Measurements from ENCODE around the gene PIH1D1. TPM values are rescaled to one million over a fixed set of nuclear protein-coding genes. Genes with fewer than 3 reads are reported as not detected.
"Not testable (repeated sequence)": the region's sequence is repeated elsewhere in the genome, so short reads cannot be mapped to it uniquely, and the experiment has no call there.

Gene PIH1D1
- total RNA-seq, 2 donors from 2014 or later = 110 to 170 TPM

DNA sequence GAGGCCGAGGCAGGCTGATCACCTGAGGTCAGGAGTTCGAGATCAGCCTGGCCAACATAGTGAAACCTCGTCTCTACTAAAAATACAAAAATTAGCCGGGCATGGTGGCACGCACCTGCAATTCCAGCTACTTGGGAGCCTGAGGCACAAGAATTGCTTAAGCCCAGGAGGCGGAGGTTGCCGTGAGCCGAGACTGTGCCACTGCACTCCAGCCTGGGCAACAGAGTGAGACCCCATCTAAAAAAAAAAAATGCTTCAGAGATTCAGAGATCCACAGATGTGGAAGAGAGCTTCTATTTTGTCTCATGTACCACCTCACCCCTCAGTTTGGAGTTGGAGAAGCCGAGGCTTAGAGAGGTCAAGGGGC, 21.9 kb upstream of the PIH1D1 start:
- not testable (repeated sequence) for H3K27me3 Mint-ChIP-seq; H3K36me3 Mint-ChIP-seq; H3K9me3 Mint-ChIP-seq; ATAC-seq; DNase-seq (ENCODE audit: low spot score)
- peak overlapping the region; percentile 89 for H3K4me3 Mint-ChIP-seq
- H3K4me1 Mint-ChIP-seq (ENCODE audit: low read depth in 2 of 2) = peaks cover 42 to 53% of the 10 kb centered on the region in 2 donors
- H3K27ac Mint-ChIP-seq = peak overlapping the region; percentile 91 to 99

DNA sequence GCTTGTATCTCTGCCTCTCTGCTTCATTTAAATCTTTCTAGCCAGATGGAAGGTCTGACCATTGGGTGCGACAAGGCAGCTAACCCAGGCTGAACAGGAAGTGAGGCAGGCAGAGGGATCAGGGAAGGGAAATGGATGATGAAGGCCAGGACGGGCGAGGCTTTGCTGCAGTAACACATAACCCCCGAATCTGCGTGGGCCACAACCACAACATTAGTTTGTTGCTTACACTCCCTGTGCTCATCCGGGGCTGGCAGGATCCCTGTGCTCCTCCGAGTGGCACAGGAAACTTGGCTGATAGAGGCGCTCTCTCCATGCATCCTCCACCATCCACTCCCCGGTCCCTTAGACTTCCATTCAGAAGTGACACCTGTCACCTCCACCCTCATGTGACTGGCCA, 21.3 kb upstream of the PIH1D1 start:
- Mint-ChIP-seq H3K4me1 (ENCODE audit: low read depth in 2 of 2) (peaks cover 43 to 55% of the 10 kb centered on the region in 2 donors), H3K27ac (peak overlapping the region; percentile 91 to 99), H3K4me3 (peak overlapping the region; percentile 89), H3K36me3 (no peaks in the 10 kb centered on the region), H3K27me3 (no peaks in the 10 kb centered on the region), H3K9me3 (no peaks in the 10 kb centered on the region)
- DNase-seq (ENCODE audit: low spot score) (no peak), ATAC-seq (no peak)

DNA sequence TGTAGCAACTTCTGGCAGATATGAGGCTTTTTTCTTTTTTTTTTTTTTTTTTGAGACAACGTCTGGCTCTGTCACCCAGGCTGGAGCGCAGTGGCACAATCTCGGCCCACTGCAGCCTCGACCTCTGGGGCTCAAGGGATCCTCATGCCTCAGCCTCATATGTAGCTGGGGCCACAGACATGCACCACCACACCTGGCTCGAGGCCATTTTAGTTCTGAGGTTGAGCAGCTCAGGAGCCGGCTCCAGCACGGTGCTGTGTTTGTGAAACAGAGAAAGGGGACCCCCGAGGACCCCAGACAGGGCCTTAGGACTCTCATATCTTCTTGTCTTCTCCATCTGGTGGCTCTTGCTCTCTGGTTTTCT, 19.0 kb upstream of the PIH1D1 start:
- ATAC-seq (no peak), DNase-seq (ENCODE audit: low spot score) (no peak)
- Mint-ChIP-seq H3K4me1 (ENCODE audit: low read depth in 2 of 2) (peaks cover 34 to 48% of the 10 kb centered on the region in 2 donors), H3K9me3 (no peaks in the 10 kb centered on the region), H3K36me3 (no peaks in the 10 kb centered on the region), H3K4me3 (peak overlapping the region; percentile 79), H3K27ac (peak overlapping the region; percentile 80 to 82), H3K27me3 (no peaks in the 10 kb centered on the region)

DNA sequence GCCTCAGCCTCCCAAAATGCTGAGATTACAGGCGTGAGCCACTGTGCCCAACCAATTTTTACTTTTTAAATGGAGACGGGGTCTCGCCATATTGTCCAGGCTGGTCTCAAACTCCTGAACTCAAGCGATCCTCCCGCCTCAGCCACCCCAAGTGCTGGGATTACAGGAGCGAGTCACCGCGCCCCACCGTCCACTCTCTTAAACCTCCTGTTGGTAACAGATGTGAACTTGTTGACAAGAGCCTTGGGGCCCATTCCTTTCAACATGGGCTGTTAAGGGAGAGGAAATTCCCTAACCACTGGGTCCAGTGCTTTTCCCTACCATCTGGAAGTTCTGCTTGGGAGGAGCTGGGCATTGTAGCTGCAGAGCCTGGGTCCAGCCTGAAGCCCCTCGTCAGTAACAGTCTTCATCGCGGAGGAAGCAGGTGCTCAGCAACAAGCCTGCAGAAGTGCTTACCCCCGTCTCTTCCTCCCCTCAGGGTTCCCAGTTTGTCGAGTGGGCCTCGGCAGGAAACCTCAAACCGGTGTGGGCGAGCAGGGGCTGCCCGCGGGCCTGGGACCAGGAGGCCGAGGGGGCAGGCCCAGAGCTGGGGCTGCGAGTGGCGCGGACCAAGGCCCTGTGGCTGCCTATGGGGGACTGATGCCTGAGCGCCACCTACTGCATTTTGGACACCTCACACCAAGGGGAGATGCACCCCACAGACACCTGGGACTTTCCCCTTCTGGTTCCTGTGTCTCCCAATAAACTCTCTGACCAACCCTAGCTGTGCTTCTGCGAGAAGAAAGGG, 18.4 kb upstream of the PIH1D1 start:
- peak overlapping the region; percentile 79 for H3K4me3 Mint-ChIP-seq
- H3K4me1 Mint-ChIP-seq (ENCODE audit: low read depth in 2 of 2) = peaks cover 28 to 43% of the 10 kb centered on the region in 2 donors
- ATAC-seq = peak; percentile 85 to 93
- peak; percentile 99 for DNase-seq (ENCODE audit: low spot score)
- peak overlapping the region; percentile 80 to 82 for H3K27ac Mint-ChIP-seq
- no peaks in the 10 kb centered on the region for H3K9me3 Mint-ChIP-seq
- H3K27me3 Mint-ChIP-seq = no peaks in the 10 kb centered on the region
- H3K36me3 Mint-ChIP-seq = no peaks in the 10 kb centered on the region

DNA sequence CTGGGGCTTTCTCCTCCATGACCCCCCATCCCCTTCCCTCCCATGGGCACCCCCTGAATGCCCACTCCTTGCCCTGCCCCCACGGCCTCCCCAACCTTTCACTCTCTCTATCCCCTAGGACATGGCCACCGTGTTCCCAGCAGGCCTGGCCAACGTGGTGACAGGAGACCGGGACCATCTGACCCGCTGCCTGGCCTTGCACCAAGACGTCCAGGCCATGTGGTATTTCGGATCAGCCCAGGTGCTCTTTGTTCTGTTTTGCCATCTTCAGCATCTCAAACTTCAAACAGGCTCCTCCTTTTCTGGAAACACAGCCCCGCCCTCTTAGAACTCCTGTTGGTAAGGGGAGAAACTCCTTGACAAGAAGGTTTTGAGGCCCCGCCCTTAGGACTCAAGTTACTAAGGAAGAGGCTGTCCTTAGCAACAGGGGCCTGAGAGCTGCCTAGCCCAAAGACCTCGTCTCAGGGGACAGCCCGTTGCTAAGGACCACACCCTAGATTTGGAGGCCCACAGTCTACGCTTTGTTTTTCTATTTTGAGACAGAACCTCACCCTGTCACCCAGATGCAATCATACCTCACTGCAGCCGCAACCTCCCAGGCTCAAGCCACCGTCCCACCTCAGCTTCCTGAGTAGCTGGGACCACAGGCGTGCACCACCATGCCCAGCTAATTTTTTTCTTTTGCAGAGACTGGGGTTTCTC, 17.3 kb upstream of the PIH1D1 start:
- Mint-ChIP-seq H3K27me3 (no peaks in the 10 kb centered on the region), H3K27ac (peak overlapping the region; percentile 80 to 87), H3K4me1 (ENCODE audit: low read depth in 2 of 2) (peaks cover 24 to 33% of the 10 kb centered on the region in 2 donors), H3K4me3 (peak overlapping the region; percentile 78), H3K36me3 (no peaks in the 10 kb centered on the region), H3K9me3 (no peaks in the 10 kb centered on the region)
- DNase-seq (ENCODE audit: low spot score) (peak; percentile 82), ATAC-seq (peak; percentile 69 to 83)

DNA sequence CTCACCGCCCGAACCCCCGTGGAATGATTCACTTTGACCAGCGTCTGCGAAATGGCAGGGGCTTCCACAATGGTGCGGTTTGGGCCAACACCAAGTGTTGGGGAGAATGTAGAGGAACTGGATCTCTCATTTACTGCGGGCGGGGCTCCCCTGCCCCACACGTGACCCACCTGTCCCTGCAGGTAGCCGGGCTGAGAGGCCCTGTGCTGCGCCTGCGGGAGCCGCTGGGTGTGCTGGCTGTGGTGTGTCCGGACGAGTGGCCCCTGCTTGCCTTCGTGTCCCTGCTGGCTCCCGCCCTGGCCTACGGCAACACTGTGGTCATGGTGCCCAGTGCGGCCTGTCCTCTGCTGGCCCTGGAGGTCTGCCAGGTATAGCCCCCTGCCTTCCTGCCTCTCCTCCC, 16.6 kb upstream of the PIH1D1 start:
- DNase-seq (ENCODE audit: low spot score) (no peak), ATAC-seq (no peak)
- Mint-ChIP-seq H3K36me3 (no peaks in the 10 kb centered on the region), H3K4me1 (ENCODE audit: low read depth in 2 of 2) (peaks cover 24 to 28% of the 10 kb centered on the region in 2 donors), H3K27me3 (no peaks in the 10 kb centered on the region), H3K27ac (peak overlapping the region in 1 of 2 donors; percentile 80), H3K9me3 (no peaks in the 10 kb centered on the region), H3K4me3 (no peak overlapping the region)

DNA sequence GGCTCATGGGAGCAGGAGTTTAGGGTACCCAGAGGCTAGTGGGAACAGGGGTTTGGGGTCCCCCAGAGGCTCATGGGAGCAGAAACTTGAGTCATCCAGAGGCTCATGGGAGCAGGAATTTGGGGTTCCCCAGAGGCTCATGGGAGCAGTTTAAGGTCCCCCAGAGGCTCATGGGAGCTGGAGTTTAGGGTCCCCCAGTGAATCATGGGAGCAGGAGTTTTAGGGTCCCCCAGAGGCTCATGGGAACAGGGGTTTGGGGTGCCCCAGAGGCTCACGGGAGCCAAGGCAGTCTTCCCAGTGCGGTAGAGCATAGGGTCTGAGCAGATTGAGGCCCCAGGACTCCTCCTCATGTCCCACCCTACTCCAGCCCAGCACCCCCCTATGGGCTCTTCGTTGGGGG, 13.8 kb upstream of the PIH1D1 start:
- Mint-ChIP-seq H3K4me1 (ENCODE audit: low read depth in 2 of 2) (peaks cover 16 to 17% of the 10 kb centered on the region in 2 donors), H3K4me3 (no peak overlapping the region)

DNA sequence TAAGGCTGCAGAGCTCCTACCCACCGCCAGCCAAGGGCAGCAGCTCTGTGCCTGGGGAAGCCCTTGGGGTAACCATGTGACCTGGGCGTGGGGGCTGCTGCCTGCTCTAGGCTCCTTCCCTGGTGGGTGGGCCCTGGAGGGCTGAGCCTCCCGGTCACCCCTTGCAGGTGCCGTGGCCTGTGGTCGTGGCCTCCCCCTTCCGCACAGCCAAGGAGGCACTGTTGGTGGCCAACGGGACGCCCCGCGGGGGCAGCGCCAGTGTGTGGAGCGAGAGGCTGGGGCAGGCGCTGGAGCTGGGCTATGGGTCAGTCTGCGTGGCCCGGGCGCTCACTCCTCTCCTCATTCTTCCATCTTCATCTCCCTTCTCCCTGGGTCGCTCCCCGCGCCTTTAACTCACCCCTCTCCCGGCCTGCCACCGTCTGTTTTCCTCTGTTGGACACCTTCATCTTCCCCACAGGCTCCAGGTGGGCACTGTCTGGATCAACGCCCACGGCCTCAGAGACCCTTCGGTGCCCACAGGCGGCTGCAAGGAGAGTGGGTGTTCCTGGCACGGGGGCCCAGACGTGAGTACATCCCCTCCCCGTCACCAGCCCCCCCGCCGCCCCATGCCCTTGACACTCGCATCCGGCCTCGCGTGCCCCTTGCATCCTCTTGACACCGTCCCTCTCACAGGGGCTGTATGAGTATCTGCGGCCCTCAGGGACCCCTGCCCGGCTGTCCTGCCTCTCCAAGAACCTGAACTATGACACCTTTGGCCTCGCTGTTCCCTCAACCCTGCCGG, 12.5 kb upstream of the PIH1D1 start:
- DNase-seq (ENCODE audit: low spot score) = no peak

More for the DNA sequence above, 13.8 kb upstream of the PIH1D1 start:
- no peaks in the 10 kb centered on the region for H3K9me3 Mint-ChIP-seq
- no peaks in the 10 kb centered on the region for H3K27me3 Mint-ChIP-seq
- no peak overlapping the region for H3K27ac Mint-ChIP-seq
- DNase-seq (ENCODE audit: low spot score) = no peak
- ATAC-seq = no peak
- no peaks in the 10 kb centered on the region for H3K36me3 Mint-ChIP-seq

DNA sequence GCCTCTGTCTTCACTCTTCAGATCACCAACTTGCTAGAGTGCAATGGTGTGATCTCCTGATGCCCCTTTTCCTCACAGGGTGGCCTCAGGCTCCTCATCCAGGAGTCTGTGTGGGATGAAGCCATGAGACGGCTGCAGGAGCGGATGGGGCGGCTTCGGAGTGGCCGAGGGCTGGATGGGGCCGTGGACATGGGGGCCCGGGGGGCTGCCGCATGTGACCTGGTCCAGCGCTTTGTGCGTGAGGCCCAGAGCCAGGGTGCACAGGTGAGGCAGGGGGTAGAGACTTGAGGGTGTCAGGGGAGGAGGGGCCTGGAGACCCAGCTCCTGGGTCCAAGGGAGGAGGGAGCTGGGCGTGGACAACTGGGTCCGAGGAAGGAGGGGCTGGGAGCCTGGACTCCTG, 10.9 kb upstream of the PIH1D1 start:
- no peaks in the 10 kb centered on the region for H3K36me3 Mint-ChIP-seq
- no peaks in the 10 kb centered on the region for H3K4me1 Mint-ChIP-seq (ENCODE audit: low read depth in 2 of 2)
- ATAC-seq (no peak), DNase-seq (ENCODE audit: low spot score) (no peak)
- H3K9me3 Mint-ChIP-seq = no peaks in the 10 kb centered on the region
- no peak overlapping the region for H3K4me3 Mint-ChIP-seq
- no peaks in the 10 kb centered on the region for H3K27me3 Mint-ChIP-seq
- H3K27ac Mint-ChIP-seq = no peak overlapping the region

More for the DNA sequence above, 12.5 kb upstream of the PIH1D1 start:
- Mint-ChIP-seq H3K9me3 (no peaks in the 10 kb centered on the region), H3K27ac (no peak overlapping the region), H3K36me3 (no peaks in the 10 kb centered on the region), H3K4me3 (no peak overlapping the region), H3K4me1 (ENCODE audit: low read depth in 2 of 2) (peaks cover 8 to 9% of the 10 kb centered on the region in 2 donors), H3K27me3 (no peaks in the 10 kb centered on the region)
- ATAC-seq = no peak

DNA sequence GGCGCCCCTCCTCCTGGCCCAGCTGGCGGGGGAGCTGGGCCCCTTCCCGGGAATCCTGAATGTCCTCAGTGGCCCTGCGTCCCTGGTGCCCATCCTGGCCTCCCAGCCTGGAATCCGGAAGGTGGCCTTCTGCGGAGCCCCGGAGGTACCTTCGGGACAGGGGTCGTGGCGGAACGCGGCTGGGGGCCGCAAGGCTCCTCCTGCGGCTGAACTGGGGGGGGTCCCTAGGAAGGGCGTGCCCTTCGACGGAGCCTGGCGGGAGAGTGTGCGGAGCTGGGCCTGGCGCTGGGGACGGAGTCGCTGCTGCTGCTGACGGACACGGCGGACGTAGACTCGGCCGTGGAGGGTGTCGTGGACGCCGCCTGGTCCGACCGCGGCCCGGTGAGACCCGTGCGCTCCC, 10.0 kb upstream of the PIH1D1 start:
- DNase-seq (ENCODE audit: low spot score) (no peak), ATAC-seq (no peak)
- Mint-ChIP-seq H3K4me3 (no peak overlapping the region), H3K4me1 (ENCODE audit: low read depth in 2 of 2) (peaks cover 4 to 5% of the 10 kb centered on the region in 2 donors), H3K27me3 (no peaks in the 10 kb centered on the region), H3K9me3 (no peaks in the 10 kb centered on the region), H3K36me3 (no peaks in the 10 kb centered on the region), H3K27ac (no peak overlapping the region)

DNA sequence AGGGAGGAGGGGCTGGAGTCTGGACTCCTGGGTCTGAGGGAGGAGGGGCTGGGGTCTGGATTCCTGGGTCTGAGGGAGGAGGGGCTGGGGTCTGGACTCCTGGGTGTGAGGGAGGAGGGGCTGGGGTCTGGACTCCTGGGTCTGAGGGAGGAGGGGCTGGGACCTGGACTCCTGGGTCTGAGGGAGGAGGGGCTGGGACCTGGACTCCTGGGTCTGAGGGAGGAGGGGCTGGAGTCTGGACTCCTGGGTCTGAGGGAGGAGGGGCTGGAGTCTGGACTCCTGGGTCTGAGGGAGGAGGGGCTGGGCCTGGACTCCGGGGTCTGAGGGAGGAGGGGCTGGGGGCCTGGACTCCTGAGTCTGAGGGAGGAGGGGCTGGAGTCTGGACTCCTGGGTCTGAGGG, 9.5 kb upstream of the PIH1D1 start:
- H3K4me1 Mint-ChIP-seq (ENCODE audit: low read depth in 2 of 2); H3K4me3 Mint-ChIP-seq; H3K9me3 Mint-ChIP-seq; ATAC-seq; H3K36me3 Mint-ChIP-seq; DNase-seq (ENCODE audit: low spot score); H3K27ac Mint-ChIP-seq; H3K27me3 Mint-ChIP-seq: not testable (repeated sequence)

DNA sequence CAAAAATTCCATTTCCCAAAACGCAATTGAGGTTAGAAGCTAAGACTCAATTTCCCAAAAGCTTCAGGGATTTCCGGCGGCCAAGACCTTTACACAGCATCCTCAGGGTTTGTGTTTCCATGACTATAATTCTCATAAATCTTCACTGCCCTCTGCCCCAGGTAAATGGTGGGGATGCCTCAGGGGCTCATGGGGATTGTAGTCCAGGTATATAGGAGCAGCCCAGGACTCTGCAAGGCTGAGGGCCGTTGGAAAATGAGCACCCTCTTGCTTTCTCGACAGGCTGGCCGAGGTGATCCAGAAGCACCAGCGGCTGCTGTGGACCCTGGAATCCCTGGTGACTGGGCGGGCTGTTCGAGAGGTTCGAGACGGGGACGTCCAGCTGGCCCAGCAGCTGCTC, 7.8 kb upstream of the PIH1D1 start:
- H3K36me3 Mint-ChIP-seq = no peaks in the 10 kb centered on the region
- DNase-seq (ENCODE audit: low spot score) (no peak), ATAC-seq (peak in 1 of 2 donors; percentile 14)
- H3K9me3 Mint-ChIP-seq = no peaks in the 10 kb centered on the region
- H3K4me3 Mint-ChIP-seq = no peak overlapping the region
- H3K4me1 Mint-ChIP-seq (ENCODE audit: low read depth in 2 of 2) = peaks cover 4 to 6% of the 10 kb centered on the region in 2 donors
- H3K27ac Mint-ChIP-seq = no peak overlapping the region
- H3K27me3 Mint-ChIP-seq = no peaks in the 10 kb centered on the region

DNA sequence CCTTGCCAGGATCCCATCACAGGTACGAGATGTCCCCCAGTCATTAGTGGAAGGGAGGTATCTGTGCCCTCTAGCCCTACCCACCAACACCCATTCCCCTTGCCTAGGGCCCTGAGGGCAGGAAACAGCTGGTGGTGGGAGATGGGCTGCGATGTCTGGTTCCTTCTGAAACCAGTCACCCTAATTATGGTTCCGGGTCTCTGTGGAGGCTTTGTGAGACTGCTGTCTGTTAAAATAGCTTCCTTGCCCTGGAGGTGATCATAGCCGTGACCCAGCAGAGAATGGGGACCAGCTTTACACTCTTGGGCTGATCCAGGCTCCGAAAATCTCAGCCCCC, 6.9 kb upstream of the PIH1D1 start:
- H3K36me3 Mint-ChIP-seq = no peaks in the 10 kb centered on the region
- no peaks in the 10 kb centered on the region for H3K9me3 Mint-ChIP-seq
- no peak for DNase-seq (ENCODE audit: low spot score)
- H3K4me1 Mint-ChIP-seq (ENCODE audit: low read depth in 2 of 2) = peaks cover 7 to 15% of the 10 kb centered on the region in 2 donors
- ATAC-seq = no peak
- H3K4me3 Mint-ChIP-seq = no peak overlapping the region
- peak overlapping the region in 1 of 2 donors; percentile 59 for H3K27ac Mint-ChIP-seq
- H3K27me3 Mint-ChIP-seq = no peaks in the 10 kb centered on the region

DNA sequence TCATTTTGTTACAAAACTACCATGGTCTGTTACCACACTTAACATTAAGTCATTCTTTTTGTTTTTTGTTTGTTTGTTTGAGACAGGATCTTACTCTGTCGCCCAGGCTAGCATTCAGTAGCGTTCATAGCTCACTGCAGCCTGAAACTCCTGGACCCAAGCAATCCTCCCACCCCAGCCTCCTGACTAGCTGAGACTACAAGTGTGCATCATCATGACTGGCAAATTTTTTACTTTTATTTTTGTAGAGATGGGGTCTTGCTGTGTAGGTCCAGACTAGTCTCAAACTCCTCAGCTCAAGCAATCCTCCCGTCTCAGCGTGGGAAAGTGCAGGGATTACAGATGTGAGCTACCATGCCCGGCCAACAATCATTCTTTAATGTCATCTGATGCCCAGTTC, 4.7 kb upstream of the PIH1D1 start:
- H3K36me3 Mint-ChIP-seq = peaks cover 5% of the 10 kb centered on the region
- H3K4me3 Mint-ChIP-seq = no peak overlapping the region
- no peaks in the 10 kb centered on the region for H3K9me3 Mint-ChIP-seq
- H3K27me3 Mint-ChIP-seq = no peaks in the 10 kb centered on the region
- ATAC-seq = no peak
- H3K27ac Mint-ChIP-seq = peak overlapping the region; percentile 24 to 77
- H3K4me1 Mint-ChIP-seq (ENCODE audit: low read depth in 2 of 2) = peaks cover 20 to 34% of the 10 kb centered on the region in 2 donors
- no peak for DNase-seq (ENCODE audit: low spot score)

Data from natural killer cell treated with Interleukin-12 subunit alpha and Interleukin-12 subunit beta and Interleukin-15 and Interleukin-18, amount 100 ng/mL, for 72 hours (primary cell).